GM18520 (cell line): ENCODE results near the gene CD59.

Experiments used
- ATAC-seq: cut with Tn5 transposase; IDR thresholded peaks from one replicate; pipeline ENCODE4 v1.9.1; 2021; ENCODE audit not compliant: unreplicated experiment

The CD59 gene, protein sequence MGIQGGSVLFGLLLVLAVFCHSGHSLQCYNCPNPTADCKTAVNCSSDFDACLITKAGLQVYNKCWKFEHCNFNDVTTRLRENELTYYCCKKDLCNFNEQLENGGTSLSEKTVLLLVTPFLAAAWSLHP

DNA sequence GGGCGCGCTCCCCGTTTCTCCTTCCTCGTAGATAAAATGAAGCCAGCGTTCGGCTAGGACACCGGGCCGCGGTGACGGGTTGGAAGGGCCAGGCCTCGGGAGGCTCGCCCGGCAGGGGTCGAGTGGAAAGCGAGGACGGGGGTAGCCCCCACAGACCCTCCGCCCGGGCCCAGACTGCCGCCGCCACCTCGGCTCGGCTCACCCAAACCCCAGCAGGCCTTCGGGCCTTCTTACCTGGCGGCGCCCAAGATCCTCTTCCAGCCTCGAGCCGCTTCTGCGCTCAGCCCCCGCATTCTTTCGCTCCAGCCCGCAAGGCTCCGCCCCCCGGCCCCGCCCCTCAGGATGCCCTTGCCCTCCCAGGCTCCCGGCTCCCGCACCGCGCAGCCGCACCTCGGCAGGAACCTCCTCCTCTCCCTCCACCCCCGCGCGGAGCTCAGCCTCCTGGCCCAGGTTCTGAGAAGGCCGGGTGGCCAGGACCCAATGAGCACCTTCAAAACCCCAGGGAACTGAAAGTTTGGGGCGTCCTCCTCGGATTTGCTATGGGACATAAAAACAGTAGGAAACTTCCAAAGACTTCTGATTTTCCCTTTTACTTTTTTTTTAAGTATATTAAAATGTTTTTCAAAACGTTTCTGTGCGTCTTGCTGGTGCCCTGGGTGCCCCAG lies at the start of gene CD59:
CD59 (minus strand) TSS at position 276 of the 665 bp plus-strand sequence. CDS start 13,978 bp downstream, outside the sequence.
- peak; percentile 25 for ATAC-seq

DNA sequence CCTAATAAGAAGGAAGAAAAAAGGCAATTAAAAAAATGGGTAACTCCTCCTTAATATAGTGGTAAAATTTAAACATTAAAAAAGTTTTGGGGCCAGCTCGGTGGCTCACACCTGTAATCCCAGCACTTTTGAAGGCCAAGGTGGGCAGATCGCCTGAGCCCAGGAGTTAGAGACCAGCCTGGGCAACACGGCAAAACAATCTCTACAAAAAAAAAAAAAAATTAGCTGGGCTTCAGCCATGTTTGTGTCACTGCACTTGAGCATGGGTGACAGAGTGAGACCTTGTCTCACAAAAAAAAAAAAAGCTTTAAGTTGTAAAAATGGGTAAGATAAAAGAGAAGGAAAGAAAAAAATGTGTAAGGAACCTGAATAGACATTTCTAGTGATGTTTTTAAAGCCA lies 49.4 kb upstream of the CD59 start:
- ATAC-seq = no peak

DNA sequence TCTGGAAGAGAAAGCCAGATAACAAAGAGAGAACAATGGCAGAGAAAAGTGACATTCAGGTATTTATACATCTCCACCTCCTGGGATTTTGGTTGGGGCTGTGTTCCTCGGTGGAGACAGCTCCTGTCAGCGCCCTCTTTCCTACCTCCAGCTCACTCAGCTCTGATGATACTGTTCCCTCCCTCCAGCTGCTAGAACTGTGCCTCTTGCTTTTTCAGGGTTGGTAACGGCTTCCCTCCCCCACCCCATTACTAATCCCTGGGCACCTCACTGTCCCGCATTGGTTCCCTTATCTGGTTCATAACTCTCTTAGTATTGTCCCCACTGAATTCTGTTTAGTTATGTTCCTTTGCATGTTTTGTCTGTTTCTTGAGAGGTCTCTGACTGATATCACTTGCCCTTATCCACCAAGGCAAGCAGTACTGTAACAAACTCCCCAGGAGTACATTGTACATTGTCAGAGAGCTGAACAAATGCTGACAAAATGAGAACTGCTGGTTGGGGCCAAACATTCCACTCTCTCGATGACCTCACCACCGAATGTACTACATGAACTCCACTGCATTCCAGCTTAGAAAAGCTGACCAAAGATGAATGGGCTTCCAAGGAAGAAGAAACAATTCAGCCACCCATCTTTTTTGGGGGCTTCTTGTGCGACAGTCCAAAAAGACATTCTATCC lies 43.8 kb upstream of the CD59 start:
- ATAC-seq = no peak

DNA sequence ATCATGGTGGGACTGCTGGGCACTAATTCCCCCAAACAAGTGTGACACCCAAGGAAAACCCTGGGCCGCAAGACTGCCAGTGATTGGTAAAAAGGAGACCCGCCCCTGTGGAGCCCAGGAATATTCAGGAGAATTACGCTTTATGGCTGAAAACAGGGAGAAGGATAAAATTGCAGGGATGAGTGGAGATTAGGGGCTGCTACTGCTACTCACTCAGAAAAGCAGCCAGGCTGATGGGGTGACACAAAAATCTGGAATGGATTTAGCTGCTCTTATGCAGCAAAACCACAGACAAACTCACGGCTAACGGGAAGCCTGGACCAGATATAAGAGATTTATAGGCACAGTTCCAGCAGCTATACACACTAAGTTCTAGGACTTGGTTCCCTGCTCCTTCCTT lies 42.5 kb upstream of the CD59 start:
- no peak for ATAC-seq

DNA sequence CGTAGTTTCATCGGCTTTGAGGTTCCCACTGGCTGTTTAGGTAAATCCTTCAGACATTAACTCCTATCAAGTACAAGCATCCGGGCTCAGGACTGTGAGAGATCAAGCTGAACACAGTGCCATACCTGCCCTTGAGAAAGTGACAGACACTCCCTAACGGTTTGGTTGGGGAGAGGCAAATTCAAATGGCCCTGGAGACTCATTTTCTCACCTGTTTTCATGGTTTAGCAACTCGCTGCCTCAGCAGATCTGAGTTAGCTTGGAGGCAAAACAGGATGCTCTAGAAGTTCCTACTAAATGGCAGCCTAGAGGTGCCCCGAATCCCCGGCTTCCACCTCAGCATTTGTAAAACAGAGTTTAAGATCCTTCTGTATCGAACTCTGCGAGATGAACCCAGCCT lies 41.7 kb upstream of the CD59 start:
- no peak for ATAC-seq

DNA sequence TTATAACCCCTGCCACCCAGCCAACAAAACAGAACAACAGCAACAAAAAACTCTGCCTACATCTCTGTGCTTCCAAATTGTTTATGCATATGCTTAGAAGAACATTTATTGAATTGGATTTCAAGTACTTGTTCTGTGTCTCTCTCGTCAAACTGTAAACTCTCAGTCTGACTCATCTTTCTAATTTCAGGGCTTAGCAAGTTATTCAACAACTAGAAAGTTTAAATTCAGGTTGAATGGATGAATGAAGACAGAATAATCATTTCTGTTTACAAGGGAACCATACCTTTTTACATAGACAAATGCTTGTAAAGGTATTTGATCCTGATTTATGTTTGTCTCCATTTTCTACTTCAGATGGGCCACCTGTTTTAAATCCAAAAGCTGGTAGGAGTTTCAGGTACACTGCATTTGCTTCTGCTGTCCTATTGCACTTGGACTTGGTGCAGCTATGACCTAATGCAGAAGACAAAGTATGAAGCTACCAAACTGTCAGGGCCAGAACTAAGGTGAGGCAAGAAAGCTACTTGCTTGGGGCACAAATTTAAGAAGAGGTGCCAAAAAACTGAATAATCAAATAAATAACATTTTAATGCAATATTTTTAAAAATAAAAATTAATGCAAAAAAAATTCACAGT lies 39.7 kb upstream of the CD59 start:
- ATAC-seq = no peak

DNA sequence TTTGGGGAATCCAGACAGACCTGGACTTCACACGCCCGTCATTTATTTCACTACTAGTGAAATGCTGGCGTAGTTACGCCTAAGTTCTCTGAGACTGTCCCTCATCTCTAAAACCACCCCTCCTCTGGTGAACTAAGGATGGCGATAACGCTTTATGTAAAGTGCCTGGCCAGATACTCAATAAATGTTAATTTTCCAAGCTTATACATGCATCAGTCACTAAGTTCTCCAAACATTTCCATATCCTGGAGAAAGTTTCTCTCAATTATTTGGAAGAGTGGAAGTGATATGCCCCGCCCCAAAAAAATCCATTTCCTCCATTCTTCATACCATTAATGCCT lies 39.2 kb upstream of the CD59 start:
- ATAC-seq = no peak

DNA sequence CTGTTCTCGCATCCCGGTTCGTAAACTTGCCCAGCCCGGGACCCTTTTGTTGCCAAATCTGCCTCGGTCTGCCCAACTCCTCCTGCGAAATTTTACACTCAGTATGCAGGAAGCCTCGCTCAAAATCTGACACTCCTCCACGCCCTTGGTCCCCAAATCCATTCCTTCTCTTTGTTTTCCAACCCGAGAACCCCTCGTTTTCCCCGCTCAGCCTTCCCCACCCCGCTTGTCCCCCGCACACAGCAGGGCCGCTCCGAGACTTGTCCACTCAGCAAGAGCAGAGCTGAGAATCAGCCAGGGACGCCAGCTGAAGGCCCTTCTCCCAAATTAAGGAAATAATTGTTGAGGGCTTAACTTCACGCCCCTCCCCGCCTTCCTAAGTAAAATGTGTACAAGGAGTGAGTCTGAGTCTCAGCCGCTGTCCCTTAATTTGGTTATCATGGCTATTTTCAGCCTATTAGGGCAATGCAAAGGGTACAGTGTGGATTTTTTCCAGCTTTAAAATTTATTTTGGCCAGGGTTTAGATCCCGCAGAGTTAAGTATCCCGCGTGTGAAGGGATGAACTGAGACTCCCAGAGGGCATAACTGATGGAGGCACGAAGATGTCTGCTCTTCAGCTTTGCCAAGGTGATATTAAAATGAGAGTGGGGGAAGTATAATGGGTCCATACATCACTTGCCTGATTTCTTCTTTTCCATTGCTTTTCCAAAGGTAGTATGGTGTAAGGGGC lies 38.7 kb upstream of the CD59 start:
- ATAC-seq = no peak

DNA sequence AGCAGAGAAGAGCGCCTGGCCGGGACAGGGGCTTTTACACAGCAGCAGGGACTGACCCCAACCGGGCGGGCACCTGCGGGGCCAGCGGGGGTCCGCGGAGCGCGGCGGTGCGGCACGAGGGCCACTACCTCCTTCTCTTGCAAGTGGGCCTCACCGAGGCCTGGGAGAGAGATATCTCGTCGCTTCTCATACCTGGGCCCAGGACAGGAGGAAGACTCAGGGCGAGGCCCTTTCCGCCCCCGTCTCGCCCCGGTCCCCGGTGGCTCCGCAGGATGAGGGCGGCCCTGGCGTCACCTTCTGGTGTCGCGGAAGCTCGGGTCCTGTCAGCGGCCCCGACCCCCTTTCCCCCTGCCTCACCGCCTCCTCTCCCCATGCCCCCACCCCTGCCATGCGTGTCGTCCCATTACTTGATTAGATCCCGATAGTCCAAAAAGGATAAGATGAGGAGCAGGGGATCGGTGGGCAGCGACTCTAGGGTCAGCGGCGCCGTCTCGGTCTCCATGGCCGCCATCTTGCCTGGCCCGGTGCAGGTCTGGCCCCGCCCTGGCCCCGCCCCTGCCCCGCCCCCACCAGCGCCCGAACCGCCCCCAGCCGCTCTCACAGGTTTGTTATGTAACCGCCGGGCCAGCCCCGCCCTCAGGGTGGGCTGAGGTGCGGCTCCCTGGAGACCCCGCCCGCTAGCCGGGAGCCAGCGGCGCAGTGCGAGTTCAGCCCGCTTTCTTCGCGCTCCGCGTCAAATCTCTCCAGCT lies 37.9 kb upstream of the CD59 start, which contains the start of gene FBXO3:
FBXO3 (minus strand) TSS at position 534 of the 749 bp plus-strand sequence; CDS start at position 511, 23 bp downstream.
- peak; percentile 62 for ATAC-seq

DNA sequence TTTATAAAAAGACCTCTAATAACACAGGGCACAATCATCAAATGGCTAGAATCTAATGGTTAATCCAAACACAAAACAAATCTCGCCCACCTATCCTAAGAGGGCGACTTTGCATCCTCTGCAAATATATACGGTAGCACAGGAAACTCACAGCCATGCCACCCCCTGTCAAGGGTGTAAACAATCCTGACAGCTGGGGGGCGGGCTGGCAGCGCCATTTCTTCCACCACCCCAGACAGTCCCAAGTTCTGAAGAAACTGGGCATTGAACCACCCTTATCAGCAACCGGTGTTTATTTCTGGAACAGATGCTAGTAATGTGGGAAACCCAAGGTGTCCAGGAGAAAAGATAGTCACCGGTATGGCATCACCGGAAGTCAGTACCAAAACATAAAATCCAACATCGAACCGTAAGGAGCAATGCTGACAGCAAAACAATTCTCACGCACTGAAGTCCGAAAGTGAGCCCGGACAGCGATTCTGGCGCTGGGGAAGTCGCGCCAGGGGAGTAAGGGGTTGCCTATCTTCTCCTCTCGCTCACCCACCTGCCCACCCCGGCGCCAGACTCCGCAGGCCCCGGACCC lies 37.3 kb upstream of the CD59 start:
- peak; percentile 16 for ATAC-seq

DNA sequence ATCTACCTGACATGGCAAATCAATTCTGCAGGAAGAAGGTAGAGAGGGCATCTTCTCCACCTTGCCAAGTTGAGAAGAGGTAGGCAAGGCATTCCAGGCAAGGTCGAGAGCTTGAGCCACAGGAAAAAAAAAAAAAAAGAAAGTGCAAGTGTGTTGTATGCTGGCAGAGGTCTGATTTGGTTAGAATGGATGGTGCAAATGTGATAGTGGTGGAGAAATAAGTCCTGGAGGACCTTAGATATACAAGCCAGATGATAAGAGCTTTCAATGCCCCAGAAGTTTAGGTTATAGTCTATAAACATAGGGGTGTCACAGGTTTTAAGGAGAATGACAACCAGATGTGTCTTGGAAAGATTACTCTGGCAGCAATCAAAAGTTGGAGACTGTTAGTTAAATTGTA lies 36.6 kb upstream of the CD59 start:
- no peak for ATAC-seq

DNA sequence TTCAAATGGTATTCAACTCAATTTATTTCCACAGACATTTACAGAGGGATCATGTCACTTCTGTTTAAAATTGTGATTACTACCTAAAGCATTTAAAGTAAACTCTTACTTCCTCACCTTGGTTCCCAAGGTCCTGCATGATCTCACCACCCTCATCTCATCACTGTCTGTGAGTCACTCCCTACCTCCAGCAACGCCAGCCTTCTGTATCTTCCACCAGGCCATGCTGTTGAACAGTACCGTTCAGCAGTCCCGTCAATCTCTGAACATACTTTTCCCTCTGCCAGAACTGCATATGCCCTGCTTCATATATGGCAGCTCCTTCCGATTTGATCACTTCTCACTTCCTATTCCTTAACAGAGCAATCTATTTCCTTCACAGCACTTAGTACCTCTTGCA lies 36.1 kb upstream of the CD59 start:
- no peak for ATAC-seq

DNA sequence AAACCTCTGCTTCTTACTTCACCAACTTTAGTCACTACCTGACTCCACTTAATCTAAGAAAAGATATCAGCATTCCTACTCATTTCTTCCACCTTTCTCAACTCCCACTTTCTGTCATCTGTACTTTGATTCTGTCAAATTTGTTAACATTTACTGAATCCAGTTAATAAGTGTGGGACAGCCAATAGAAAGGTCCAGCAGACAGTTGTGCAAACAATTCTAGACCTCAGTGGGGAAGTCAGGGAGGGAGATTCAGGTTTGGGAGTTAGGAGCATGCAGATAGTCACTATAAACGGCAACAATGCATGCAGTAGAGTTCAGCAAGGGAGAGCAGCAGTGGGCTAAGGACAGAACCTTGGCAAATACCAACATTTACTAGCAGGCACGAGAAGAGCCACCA lies 34.0 kb upstream of the CD59 start:
- ATAC-seq = no peak

DNA sequence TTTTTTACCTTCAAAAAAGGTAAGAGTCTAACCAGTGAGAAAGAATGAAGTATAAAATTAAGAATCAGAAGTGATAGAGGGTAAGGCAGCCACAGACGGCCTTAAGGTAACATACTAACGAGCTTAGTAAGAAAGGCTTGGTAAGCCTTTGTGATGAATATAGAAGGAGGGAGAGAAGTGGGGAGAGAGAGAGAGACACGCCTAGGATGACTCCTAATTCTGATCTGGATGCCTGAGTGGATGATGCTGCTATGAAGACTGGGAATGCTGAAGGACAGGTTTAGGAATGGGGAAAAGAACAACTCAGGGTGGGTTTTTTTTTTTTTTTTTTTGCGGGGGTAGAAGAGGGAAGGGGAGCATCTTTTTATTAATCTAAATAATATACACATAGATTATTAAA lies 33.3 kb upstream of the CD59 start:
- no peak for ATAC-seq

DNA sequence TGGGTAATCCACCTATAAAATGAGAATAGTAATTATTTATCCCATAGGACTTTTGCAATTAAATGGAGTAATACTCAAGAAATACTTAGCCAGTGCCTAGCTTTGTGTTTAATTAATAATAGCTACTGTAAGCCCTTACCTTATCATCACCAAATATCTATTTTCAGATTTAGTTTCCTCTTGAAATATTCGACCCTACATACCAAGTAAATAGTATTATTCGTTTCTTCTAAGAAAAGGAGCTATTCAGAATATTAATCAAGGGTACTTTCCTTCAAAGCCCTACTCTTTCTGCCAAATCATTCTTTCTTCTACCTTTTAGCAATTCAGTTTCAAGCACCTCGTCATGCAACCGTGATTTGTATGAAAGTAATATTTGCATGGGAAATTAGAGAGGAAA lies 31.4 kb upstream of the CD59 start:
- no peak for ATAC-seq

DNA sequence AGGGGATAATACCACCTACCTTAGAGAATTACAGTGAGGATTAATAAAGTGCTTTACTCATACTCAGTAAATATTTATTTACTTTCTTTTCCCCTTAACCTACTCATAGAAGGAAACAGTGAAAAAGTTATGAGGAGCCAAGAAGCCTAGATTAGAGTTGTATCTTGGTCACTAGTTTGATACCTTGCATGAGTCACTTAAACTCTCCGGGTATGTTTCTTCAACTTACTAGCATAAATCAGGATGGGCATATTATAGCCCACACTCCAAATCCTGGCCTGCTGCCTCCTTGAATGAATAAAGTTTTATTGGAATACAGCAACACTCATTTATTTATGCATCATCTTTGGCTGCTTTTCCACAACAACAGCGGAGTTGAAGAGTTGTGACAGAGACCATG lies 29.9 kb upstream of the CD59 start:
- ATAC-seq = no peak

DNA sequence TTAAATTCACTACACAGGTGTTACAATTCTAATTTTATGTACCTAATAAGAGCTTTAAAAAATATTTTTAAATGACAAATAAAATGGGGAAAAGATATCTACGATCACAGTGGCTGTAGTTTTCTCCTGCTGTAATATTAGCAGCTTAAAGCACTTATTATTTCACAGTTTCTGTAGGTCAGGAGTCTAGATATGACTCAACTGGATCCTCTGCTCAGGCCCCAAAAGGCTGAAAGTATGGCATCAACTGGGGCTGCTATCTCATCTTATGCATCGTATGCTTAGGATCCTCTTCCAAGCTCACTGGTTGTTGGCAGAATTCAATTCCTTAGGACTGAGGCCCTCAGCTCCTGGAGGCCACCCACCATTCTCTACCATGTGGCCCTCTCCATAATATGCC lies 25.2 kb upstream of the CD59 start:
- ATAC-seq = peak; percentile 76

DNA sequence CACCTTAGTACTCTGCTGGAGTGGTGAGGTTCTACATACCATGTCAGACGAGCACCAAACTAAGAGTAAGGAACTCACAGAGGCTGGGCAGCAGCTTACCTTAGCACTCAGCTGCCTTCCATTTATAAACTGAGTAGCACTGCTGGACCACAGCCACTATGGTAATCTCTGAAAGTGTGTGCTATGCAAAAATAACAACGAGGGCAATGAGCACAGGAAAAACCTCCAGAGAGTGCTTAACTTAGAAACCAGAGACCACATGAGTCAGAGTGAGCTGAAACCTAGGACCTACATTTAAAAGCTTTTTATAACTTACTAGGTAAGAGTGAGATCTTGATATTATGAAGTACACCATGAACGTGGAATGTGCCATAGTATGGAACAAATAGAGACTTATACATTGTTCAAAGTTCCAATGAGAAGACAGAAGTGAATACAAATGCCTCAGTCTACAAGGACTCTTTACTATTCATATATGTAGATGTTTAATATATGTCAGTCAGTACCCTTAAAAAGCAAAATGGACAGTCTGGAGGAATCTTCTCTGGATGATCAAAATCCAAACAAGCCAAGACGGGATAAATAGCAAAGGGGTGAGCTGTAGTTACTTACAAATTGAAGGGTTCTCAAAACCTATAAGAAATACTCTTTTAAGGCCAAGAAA lies 17.2 kb upstream of the CD59 start:
- ATAC-seq = peak; percentile 94

DNA sequence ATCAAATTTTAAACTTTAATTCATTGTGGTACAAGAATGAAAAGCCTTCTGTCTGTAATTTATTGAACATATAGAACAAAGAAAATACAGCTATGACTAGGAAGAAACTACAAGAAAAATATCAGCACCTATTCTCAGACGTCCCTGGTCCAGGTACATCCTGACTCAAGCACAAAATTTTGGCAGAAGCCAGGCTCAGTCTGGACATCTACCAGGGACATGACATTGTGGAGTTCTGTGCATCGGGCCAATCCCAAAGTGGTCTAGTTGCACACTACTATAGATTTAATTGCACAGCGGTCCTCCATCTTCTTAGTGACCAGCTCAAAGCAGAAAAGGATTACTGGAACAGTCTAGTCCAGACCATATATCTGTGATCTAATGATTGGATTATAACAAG lies 15.7 kb upstream of the CD59 start:
- no peak for ATAC-seq

DNA sequence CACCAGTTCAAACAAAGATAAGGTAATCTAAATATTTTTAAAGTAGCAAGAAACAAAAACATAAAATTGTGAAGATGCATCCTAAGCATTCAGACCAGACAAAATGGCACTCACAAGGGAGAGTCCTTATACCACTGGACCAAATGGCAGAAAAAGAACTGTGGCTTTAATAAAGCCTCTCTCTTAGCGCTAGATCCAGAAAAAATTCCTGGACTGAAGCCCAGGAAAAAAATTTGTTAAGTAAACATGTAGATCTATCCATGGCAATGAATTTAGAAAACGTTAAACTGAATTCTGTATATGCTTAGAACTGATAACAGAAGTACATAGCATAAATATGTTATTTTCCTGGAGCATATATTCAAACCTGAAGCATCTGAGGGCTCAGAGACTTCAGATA lies 11.8 kb upstream of the CD59 start:
- ATAC-seq = no peak
